Globus pallidus (tissue), 1 donor: ENCODE results near the gene EP400.

ENCODE experiments used
- DNase-seq: peaks from one replicate; pipeline ENCODE4 v3.0.0-alpha.2; 2015; ENCODE audit warnings: low spot score

Gene EP400

GRCh38 chr12:132019891-132020290 lies 70.1 kb downstream of the EP400 start:
- DNase-seq: no peak

GRCh38 chr12:132020292-132020691 lies 70.5 kb downstream of the EP400 start:
- no peak for DNase-seq

GRCh38 chr12:132021031-132021871 lies 71.5 kb downstream of the EP400 start:
- no peak for DNase-seq

- DNase-seq: no peak
These were observed 72.2 kb downstream of the EP400 start for GRCh38 chr12:132021965-132022364.

- no peak for DNase-seq
These were observed 73.9 kb downstream of the EP400 start for GRCh38 chr12:132023658-132024057.

- DNase-seq: no peak
These were observed 75.0 kb downstream of the EP400 start for GRCh38 chr12:132024758-132025157.

GRCh38 chr12:132025526-132025925 lies 75.8 kb downstream of the EP400 start:
- no peak for DNase-seq

- no peak for DNase-seq
These were observed 76.5 kb downstream of the EP400 start for GRCh38 chr12:132026061-132026795.

- no peak for DNase-seq
These were observed 77.2 kb downstream of the EP400 start for GRCh38 chr12:132026796-132027500.

GRCh38 chr12:132027636-132028035 lies 77.9 kb downstream of the EP400 start:
- DNase-seq: no peak

- DNase-seq: no peak
These were observed 78.4 kb downstream of the EP400 start for GRCh38 chr12:132028111-132028510.

GRCh38 chr12:132029503-132030300 lies 80.0 kb downstream of the EP400 start:
- DNase-seq: no peak

GRCh38 chr12:132030367-132031038 lies 80.8 kb downstream of the EP400 start:
- peak; percentile 91 for DNase-seq

GRCh38 chr12:132033627-132034026 lies 83.9 kb downstream of the EP400 start:
- no peak for DNase-seq

GRCh38 chr12:132036063-132036683 lies 86.4 kb downstream of the EP400 start:
- DNase-seq: no peak

- no peak for DNase-seq
These were observed 91.3 kb downstream of the EP400 start for GRCh38 chr12:132040906-132041606.

- DNase-seq: no peak
These were observed 93.5 kb downstream of the EP400 start for GRCh38 chr12:132043216-132043615.

- no peak for DNase-seq
These were observed 94.2 kb downstream of the EP400 start for GRCh38 chr12:132043770-132044467.

- DNase-seq: no peak
These were observed 95.1 kb downstream of the EP400 start for GRCh38 chr12:132044661-132045412.
